ENCODE results near the gene GPR3. TPM values are rescaled to one million over a fixed set of nuclear protein-coding genes. Genes with fewer than 3 reads are reported as not detected.

Gene GPR3
- total RNA-seq, 1 donor from 2014 or later = 7.0 TPM

DNA sequence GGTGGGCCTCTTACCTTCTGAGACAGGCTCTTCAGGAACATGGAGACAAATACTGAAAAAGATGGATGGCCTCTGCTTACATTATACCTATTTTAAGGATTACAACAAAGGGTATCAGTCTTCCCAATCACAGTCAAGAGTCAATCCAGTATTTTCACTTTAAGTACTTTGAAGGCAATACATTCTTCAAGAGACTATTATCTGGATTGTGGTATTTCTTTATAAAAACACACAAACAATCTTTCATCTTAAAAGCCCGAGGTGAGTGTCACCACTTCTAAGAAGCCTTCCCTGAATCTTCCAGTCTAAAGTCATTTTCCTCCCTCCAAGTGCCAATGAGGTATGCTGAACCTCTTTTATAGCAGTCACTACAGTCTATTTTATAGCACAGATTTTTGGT lies 52.2 kb downstream of the GPR3 start:
- peaks cover 2% of the 10 kb centered on the region for H3K36me3 Mint-ChIP-seq (ENCODE audit: low read depth)
- peaks cover 38% of the 10 kb centered on the region for H3K27me3 Mint-ChIP-seq (ENCODE audit: low read depth)
- H3K4me3 Mint-ChIP-seq = no peak overlapping the region
- no peak for DNase-seq (ENCODE audit: low read depth, low spot score)
- peaks cover 26% of the 10 kb centered on the region for H3K4me1 Mint-ChIP-seq
- H3K9me3 Mint-ChIP-seq = no peaks in the 10 kb centered on the region
- TF ChIP-seq CTCF (conservative IDR thresholded peaks at IDR 0.05) = no peak
- H3K27ac Mint-ChIP-seq (ENCODE audit: unreplicated experiment) = no peak overlapping the region

Other genes starting within 250 kb of the GPR3 start
- 24.2 and 27.1 TPM in 2 replicates for gene SLC9A1, start 237.5 kb upstream of the GPR3 start, total RNA-seq
- gene WDTC1, start 158.0 kb upstream of the GPR3 start, total RNA-seq = 25.5 and 26.5 TPM in 2 replicates
- 46.7 and 46.9 TPM in 2 replicates for gene TMEM222, start 70.5 kb upstream of the GPR3 start, total RNA-seq
- 0.72 and 1.4 TPM in 2 replicates for gene SYTL1, start 50.6 kb upstream of the GPR3 start, total RNA-seq
- 12.9 and 13.6 TPM in 2 replicates for gene MAP3K6, start 25.7 kb upstream of the GPR3 start, total RNA-seq
- not detected in 2 replicates for gene FCN3, start 17.8 kb upstream of the GPR3 start, total RNA-seq
- not detected in 2 replicates for gene CD164L2, start 9.3 kb upstream of the GPR3 start, total RNA-seq
- gene WASF2, start 97.5 kb downstream of the GPR3 start, total RNA-seq = 81.9 and 83.1 TPM in 2 replicates
- 50.1 and 54.8 TPM in 2 replicates for gene AHDC1, start 211.5 kb downstream of the GPR3 start, total RNA-seq
- not detected in 2 replicates for gene FGR, start 242.6 kb downstream of the GPR3 start, total RNA-seq

All from neural crest cell (in vitro differentiated cells).